ENCODE results near the gene PCOLCE2. TPM values are rescaled to one million over a fixed set of nuclear protein-coding genes. Genes with fewer than 3 reads are reported as not detected.

PCOLCE2 gene
- total RNA-seq, 4 donors from 2014 or later = 5.2 to 9.1 (median 6.0) TPM; not detected in 1

- TF ChIP-seq CTCF (IDR thresholded peaks at IDR 0.05) = no peak
- TF ChIP-seq EP300 (IDR thresholded peaks at IDR 0.05; ENCODE audit: low read depth) = no peak
- no peak for TF ChIP-seq POLR2AphosphoS5 (IDR thresholded peaks at IDR 0.05)
- no peak for TF ChIP-seq POLR2A (IDR thresholded peaks at IDR 0.05)
- WGBS, 2 donors (ENCODE audit: low coverage in 1 of 2) = 84 to 89% methylated on average over 1 to 4 of the region's 4 CpGs
- H3K4me3 ChIP-seq = no peak overlapping the region
- H3K27ac ChIP-seq = no peak overlapping the region
- in situ Hi-C loops (cut with MboI; ENCODE audit: low pct_ligation_motif_present in 1 of 4, low pct_unique_long_range_greater_than_20kb in 1 of 4, low sequenced_read_pairs in 3 of 4) = no loop called here
- no peaks in the 10 kb centered on the region for H3K9me3 ChIP-seq
- DNase-seq = no peak
- no peaks in the 10 kb centered on the region for H3K36me3 ChIP-seq
- H3K27me3 ChIP-seq = no peaks in the 10 kb centered on the region
- H3K4me1 ChIP-seq = no peaks in the 10 kb centered on the region
- intact Hi-C loops (cut with DNase I; ENCODE audit: low total_unique reads) = no loop called here
Measured at GRCh38 chr3:142794508-142794907, 94.4 kb downstream of the PCOLCE2 start.

- Histone ChIP-seq H3K9me3 (no peaks in the 10 kb centered on the region), H3K4me1 (no peaks in the 10 kb centered on the region), H3K36me3 (no peaks in the 10 kb centered on the region), H3K4me3 (no peak overlapping the region), H3K27ac (no peak overlapping the region), H3K27me3 (no peaks in the 10 kb centered on the region)
- TF ChIP-seq POLR2A (IDR thresholded peaks at IDR 0.05) = no peak
- TF ChIP-seq CTCF (IDR thresholded peaks at IDR 0.05) = no peak
- TF ChIP-seq EP300 (IDR thresholded peaks at IDR 0.05; ENCODE audit: low read depth) = no peak
- TF ChIP-seq POLR2AphosphoS5 (IDR thresholded peaks at IDR 0.05) = no peak
- intact Hi-C loops (cut with DNase I; ENCODE audit: low total_unique reads) = no loop called here
- no peak for DNase-seq
- 20 to 46% methylated on average over 1 of the region's 1 CpG for WGBS, 2 donors (ENCODE audit: low coverage in 1 of 2)
- in situ Hi-C loops (cut with MboI; ENCODE audit: low pct_ligation_motif_present in 1 of 4, low pct_unique_long_range_greater_than_20kb in 1 of 4, low sequenced_read_pairs in 3 of 4) = no loop called here
Measured at GRCh38 chr3:142787719-142788118, 101.2 kb downstream of the PCOLCE2 start.

GRCh38 chr3:142785996-142786395 is 102.9 kb downstream of the PCOLCE2 start:
- H3K9me3 ChIP-seq = no peaks in the 10 kb centered on the region
- no peaks in the 10 kb centered on the region for H3K27me3 ChIP-seq
- no peaks in the 10 kb centered on the region for H3K36me3 ChIP-seq
- no peak overlapping the region for H3K4me3 ChIP-seq
- 52 to 63% methylated on average over 4 of the region's 4 CpGs for WGBS, 2 donors (ENCODE audit: low coverage in 1 of 2)
- no peak overlapping the region for H3K27ac ChIP-seq
- TF ChIP-seq EP300 (IDR thresholded peaks at IDR 0.05; ENCODE audit: low read depth) (no peak), CTCF (IDR thresholded peaks at IDR 0.05) (no peak), POLR2A (IDR thresholded peaks at IDR 0.05) (no peak), POLR2AphosphoS5 (IDR thresholded peaks at IDR 0.05) (no peak)
- no peak for DNase-seq
- no peaks in the 10 kb centered on the region for H3K4me1 ChIP-seq
- intact Hi-C loops (cut with DNase I; ENCODE audit: low total_unique reads) = no loop called here
- in situ Hi-C loops (cut with MboI; ENCODE audit: low pct_ligation_motif_present in 1 of 4, low pct_unique_long_range_greater_than_20kb in 1 of 4, low sequenced_read_pairs in 3 of 4) = no loop called here

- H3K36me3 ChIP-seq = no peaks in the 10 kb centered on the region
- H3K27ac ChIP-seq = no peak overlapping the region
- H3K4me3 ChIP-seq = no peak overlapping the region
- intact Hi-C loops (cut with DNase I; ENCODE audit: low total_unique reads) (no loop called here), in situ Hi-C loops (cut with MboI; ENCODE audit: low pct_ligation_motif_present in 1 of 4, low pct_unique_long_range_greater_than_20kb in 1 of 4, low sequenced_read_pairs in 3 of 4) (no loop called here)
- H3K27me3 ChIP-seq = no peaks in the 10 kb centered on the region
- no peak for DNase-seq
- TF ChIP-seq POLR2AphosphoS5 (IDR thresholded peaks at IDR 0.05) (no peak), CTCF (IDR thresholded peaks at IDR 0.05) (no peak), EP300 (IDR thresholded peaks at IDR 0.05; ENCODE audit: low read depth) (no peak), POLR2A (IDR thresholded peaks at IDR 0.05) (no peak)
- WGBS, 2 donors (ENCODE audit: low coverage in 1 of 2) = 33 to 60% methylated on average over 1 of the region's 1 CpG
- H3K9me3 ChIP-seq = no peaks in the 10 kb centered on the region
- H3K4me1 ChIP-seq = peaks cover 0 to under 1% (median 0%) of the 10 kb centered on the region in 4 donors
Measured at GRCh38 chr3:142784228-142784627, 104.7 kb downstream of the PCOLCE2 start.

Data from transverse colon (tissue), 4 donors.